Spinal cord (tissue), 10 donors: ENCODE results near the gene TGM5. TPM values are rescaled to one million over a fixed set of nuclear protein-coding genes. Genes with fewer than 3 reads are reported as not detected.
A peak's percentile ranks its signal among the peaks of the same experiment; 100 is the strongest.

Experiments
- DNase-seq, 6 donors: peaks; one replicate each; pipeline versions ENCODE4 v3.0.0 to v3.0.0-alpha.2; 2013 to 2015; ENCODE audit warnings: low spot score in 6 of 6, low read depth in 4 of 6
- H3K27ac ChIP-seq: one replicate; pipeline ENCODE4 v1.5.1; 2013; ENCODE audit warnings: low read depth, low read length, control low read depth
- H3K27me3 ChIP-seq: one replicate; pipeline ENCODE4 v1.6.1; 2013; ENCODE audit warnings: low read length; ENCODE audit not compliant: control insufficient read depth, insufficient read depth
- H3K36me3 ChIP-seq: one replicate; pipeline ENCODE4 v1.6.1; 2013; ENCODE audit warnings: low read length; ENCODE audit not compliant: control insufficient read depth, insufficient read depth
- H3K4me1 ChIP-seq: one replicate; pipeline ENCODE4 v1.6.1; 2013; ENCODE audit warnings: low read length; ENCODE audit not compliant: control insufficient read depth, insufficient read depth
- H3K4me3 ChIP-seq: one replicate; pipeline ENCODE4 v1.5.1; 2013; ENCODE audit warnings: low read depth, low read length, control low read depth
- H3K9me3 ChIP-seq: one replicate; pipeline ENCODE4 v1.6.1; 2013; ENCODE audit warnings: low read length; ENCODE audit not compliant: control insufficient read depth, insufficient read depth
- WGBS: methylation state at CpG from one replicate; pipeline ENCODE4 v1.1.5; 2013; ENCODE audit warnings: missing lambda C conversion rate; ENCODE audit not compliant: insufficient coverage; 5-methylcytosine and 5-hydroxymethylcytosine counted together
- polyA plus RNA-seq, 2 donors: library from polyadenylated mRNA; unstranded; fragments of 120-200 nt; gene quantifications; one replicate each; pipeline ENCODE4 v1.2.1, GENCODE V29; 2013; ENCODE audit not compliant: insufficient read length in 2 of 2
- total RNA-seq, 2 donors: library from RNA; depleted of rRNA in 1 of 2; stranded (reverse); fragments of 120-200 nt in 1 of 2; fragments of >200 nt in 1 of 2; gene quantifications; one replicate each; pipeline versions ENCODE4 v1.2.3 to v1.2.4, GENCODE V29; 2013 to 2014
- donor health status: healthy.

The TGM5 gene
- total and polyA plus RNA-seq, 4 donors, result 0.10 TPM; not detected in 3

- Histone ChIP-seq H3K36me3 (no peaks in the 10 kb centered on the region), H3K27ac (no peak overlapping the region), H3K9me3 (no peaks in the 10 kb centered on the region), H3K4me3 (no peak overlapping the region), H3K4me1 (peaks cover 10% of the 10 kb centered on the region), H3K27me3 (no peaks in the 10 kb centered on the region)
- DNase-seq, result peak in 1 of 6 donors; percentile 16
- WGBS, result 56% methylated on average over 11 of the region's 11 CpGs
Measured at GRCh38 chr15:43268111-43269105, 1.7 kb upstream of the TGM5 start.

GRCh38 chr15:43267439-43267838, 711 bp upstream of the TGM5 start:
- peaks cover 6% of the 10 kb centered on the region for H3K4me1 ChIP-seq
- no peaks in the 10 kb centered on the region for H3K27me3 ChIP-seq
- WGBS, result 57% methylated on average over 1 of the region's 2 CpGs
- H3K27ac ChIP-seq, result no peak overlapping the region
- no peaks in the 10 kb centered on the region for H3K9me3 ChIP-seq
- no peak for DNase-seq
- no peak overlapping the region for H3K4me3 ChIP-seq
- no peaks in the 10 kb centered on the region for H3K36me3 ChIP-seq

DNA sequence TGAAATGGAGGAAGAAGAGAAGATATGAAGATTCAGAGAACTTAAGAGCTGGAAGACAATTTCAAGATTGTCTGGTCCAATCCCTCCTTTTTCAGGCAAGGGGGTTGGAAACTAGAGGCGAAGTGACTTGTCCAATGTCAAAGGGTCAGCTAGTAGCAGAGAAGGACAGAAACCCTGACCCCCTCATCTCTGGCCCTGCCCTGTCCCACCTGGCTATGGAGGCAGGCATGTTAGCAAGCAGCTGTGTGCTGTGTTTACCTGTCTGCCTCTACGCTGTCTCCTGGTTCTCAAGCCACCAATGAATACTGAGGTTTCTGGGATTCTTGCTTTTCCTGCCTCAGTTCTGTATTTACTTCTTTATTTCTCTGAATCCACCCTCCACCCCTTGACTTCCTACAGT, 342 bp downstream of the TGM5 start:
- Histone ChIP-seq H3K27ac (no peak overlapping the region), H3K27me3 (no peaks in the 10 kb centered on the region), H3K4me3 (no peak overlapping the region), H3K9me3 (no peaks in the 10 kb centered on the region), H3K4me1 (peaks cover 6% of the 10 kb centered on the region), H3K36me3 (no peaks in the 10 kb centered on the region)
- no peak for DNase-seq
- 91% methylated on average over 1 of the region's 2 CpGs for WGBS

GRCh38 chr15:43260011-43260615, 6.6 kb downstream of the TGM5 start:
- DNase-seq, result no peak
- no peak overlapping the region for H3K4me3 ChIP-seq
- H3K36me3 ChIP-seq, result no peaks in the 10 kb centered on the region
- WGBS, result 87% methylated on average over 17 of the region's 19 CpGs
- no peak overlapping the region for H3K27ac ChIP-seq
- H3K27me3 ChIP-seq, result no peaks in the 10 kb centered on the region
- no peaks in the 10 kb centered on the region for H3K9me3 ChIP-seq
- no peaks in the 10 kb centered on the region for H3K4me1 ChIP-seq

DNA sequence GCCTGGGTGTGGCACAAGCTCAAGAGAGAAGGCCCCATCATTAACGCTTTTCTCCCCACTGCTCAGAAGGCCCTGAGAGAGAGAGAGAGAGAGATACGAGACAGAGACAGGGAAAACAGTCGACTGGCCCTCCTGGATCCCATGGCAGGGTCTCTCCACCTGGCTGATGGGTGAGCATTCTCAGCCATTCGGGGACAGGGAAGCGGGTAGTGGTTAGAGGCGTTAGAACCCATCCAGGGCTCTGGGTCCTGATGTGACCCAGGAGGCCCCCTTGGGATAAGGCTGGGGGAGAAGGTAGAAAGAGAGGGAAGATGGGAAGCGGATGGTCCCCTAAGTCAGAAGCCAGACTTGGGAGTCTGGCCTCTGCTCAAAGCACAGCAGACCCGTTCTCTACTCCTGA, 7.9 kb downstream of the TGM5 start:
- no peaks in the 10 kb centered on the region for H3K36me3 ChIP-seq
- H3K4me1 ChIP-seq, result peaks cover 5% of the 10 kb centered on the region
- H3K4me3 ChIP-seq, result no peak overlapping the region
- no peak overlapping the region for H3K27ac ChIP-seq
- no peaks in the 10 kb centered on the region for H3K9me3 ChIP-seq
- WGBS, result 93% methylated on average over 5 of the region's 8 CpGs
- H3K27me3 ChIP-seq, result no peaks in the 10 kb centered on the region
- no peak for DNase-seq

DNA sequence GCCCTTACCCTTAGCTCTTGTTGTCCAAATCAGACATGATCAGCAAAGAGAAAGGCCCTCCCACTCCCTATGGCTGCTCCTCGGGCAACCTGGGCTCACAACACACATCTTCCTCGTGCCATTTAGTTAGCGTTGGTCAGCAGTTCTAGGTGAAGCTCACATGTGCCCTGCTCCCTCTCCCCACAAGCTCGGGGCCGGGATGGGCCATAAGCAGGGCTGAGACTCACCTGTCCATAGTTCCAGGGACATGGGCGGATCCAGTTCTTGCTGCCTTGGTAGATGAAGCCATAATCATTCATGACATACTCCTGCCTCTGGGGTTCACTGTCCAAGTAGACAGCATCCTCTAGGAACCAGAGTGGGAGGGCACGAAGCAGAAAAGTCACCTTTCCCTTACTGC, 10.4 kb downstream of the TGM5 start:
- Histone ChIP-seq H3K4me1 (peaks cover 9% of the 10 kb centered on the region), H3K36me3 (no peaks in the 10 kb centered on the region), H3K27ac (no peak overlapping the region), H3K27me3 (no peaks in the 10 kb centered on the region), H3K9me3 (no peaks in the 10 kb centered on the region), H3K4me3 (no peak overlapping the region)
- WGBS, result 77% methylated on average over 6 of the region's 7 CpGs
- no peak for DNase-seq

DNA sequence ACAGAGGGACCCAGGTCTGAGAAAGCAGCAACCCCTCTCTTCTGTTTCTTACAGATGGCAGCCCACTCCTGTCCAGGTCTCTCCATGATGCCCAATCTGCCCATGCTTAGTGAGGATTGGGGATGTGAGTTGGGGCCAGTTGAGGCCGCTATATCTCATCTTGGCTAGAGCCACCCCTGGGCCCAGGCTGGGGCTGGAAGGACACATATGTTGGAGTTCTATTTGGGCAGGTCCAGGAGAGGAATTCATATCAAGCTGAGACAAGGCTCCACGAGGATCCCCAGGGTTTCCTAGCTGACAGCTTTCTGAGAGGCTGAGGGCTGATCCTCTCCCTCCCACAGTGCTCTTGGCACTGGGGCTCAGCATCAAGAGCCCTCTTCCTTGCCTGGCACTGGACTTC, 11.4 kb downstream of the TGM5 start:
- WGBS, result 75% methylated on average over 2 of the region's 2 CpGs
- Histone ChIP-seq H3K4me1 (peaks cover 9% of the 10 kb centered on the region), H3K9me3 (no peaks in the 10 kb centered on the region), H3K27ac (no peak overlapping the region), H3K27me3 (no peaks in the 10 kb centered on the region), H3K36me3 (no peaks in the 10 kb centered on the region), H3K4me3 (no peak overlapping the region)
- no peak for DNase-seq

GRCh38 chr15:43253431-43254403, 13.0 kb downstream of the TGM5 start:
- H3K27me3 ChIP-seq, result no peaks in the 10 kb centered on the region
- no peak overlapping the region for H3K27ac ChIP-seq
- H3K9me3 ChIP-seq, result no peaks in the 10 kb centered on the region
- DNase-seq, result peak in 3 of 6 donors; percentile 22 to 54 (median 50)
- H3K4me3 ChIP-seq, result no peak overlapping the region
- H3K36me3 ChIP-seq, result no peaks in the 10 kb centered on the region
- WGBS, result 63% methylated on average over 7 of the region's 15 CpGs
- H3K4me1 ChIP-seq, result peaks cover 9% of the 10 kb centered on the region

- Histone ChIP-seq H3K9me3 (no peaks in the 10 kb centered on the region), H3K27me3 (no peaks in the 10 kb centered on the region), H3K4me3 (no peak overlapping the region), H3K27ac (no peak overlapping the region), H3K4me1 (peaks cover 9% of the 10 kb centered on the region), H3K36me3 (no peaks in the 10 kb centered on the region)
- WGBS, result 92% methylated on average over 4 of the region's 4 CpGs
- DNase-seq, result no peak
Measured at GRCh38 chr15:43251871-43252250, 14.9 kb downstream of the TGM5 start.
